Common myeloid progenitor, CD34-positive (primary cell): ENCODE data around the gene AVPR2.
A peak's percentile ranks its signal among the peaks of the same experiment; 100 is the strongest.

ENCODE experiments used
- CTCF ChIA-PET: fragments of 350-600 bp; sonication (Branson Sonifier 250); formaldehyde crosslinking; loops from one replicate; lab custom pipeline; 2021; ENCODE audit warnings: antibody characterized with exemption; lab: Charles Lee
- POLR2A ChIA-PET: fragments of 350-600 bp; sonication (Branson Sonifier 250); formaldehyde crosslinking; loops from one replicate; lab custom pipeline; 2021; ENCODE audit warnings: antibody characterized with exemption; lab: Charles Lee
- DNase-seq, 3 donors: peaks; one replicate each; pipeline versions ENCODE4 v3.0.0 to v3.0.0-alpha.2; 2013
- H3K27ac ChIP-seq, 2 experiments: 1 replicate in 1 of 2; 2 replicates in 1 of 2; pipeline ENCODE4 v1.7.0; 2013; ENCODE audit warnings: inconsistent platforms in 2 of 2, low read length in 2 of 2, mild to moderate bottlenecking in 2 of 2, low read depth in 1 of 2, moderate library complexity in 1 of 2; ENCODE audit not compliant: severe bottlenecking in 2 of 2, insufficient read depth in 1 of 2, poor library complexity in 1 of 2
- H3K27me3 ChIP-seq, 5 experiments: replicated peaks in 2 of 5; 1 replicate in 3 of 5; 2 replicates in 2 of 5; pipeline versions ENCODE4 v1.6.1 to v1.7.0; 2013; ENCODE audit warnings: low read length in 4 of 5, mild to moderate bottlenecking in 2 of 5, moderate library complexity in 2 of 5, inconsistent platforms in 1 of 5; ENCODE audit not compliant: insufficient read depth in 5 of 5, control insufficient read depth in 4 of 5
- H3K36me3 ChIP-seq, 4 experiments: 1 replicate in 2 of 4; 2 replicates in 2 of 4; pipeline versions ENCODE4 v1.6.1 to v1.7.0; 2013; ENCODE audit warnings: low read length in 3 of 4, control low read depth in 1 of 4, mild to moderate bottlenecking in 1 of 4; ENCODE audit not compliant: control insufficient read depth in 4 of 4, insufficient read depth in 4 of 4
- H3K4me1 ChIP-seq, 4 experiments: 1 replicate in 3 of 4; 2 replicates in 1 of 4; pipeline versions ENCODE4 v1.6.1 to v1.7.1; 2013; ENCODE audit warnings: low read length in 3 of 4, mild to moderate bottlenecking in 3 of 4, control low read depth in 1 of 4, inconsistent platforms in 1 of 4, moderate library complexity in 1 of 4; ENCODE audit not compliant: control insufficient read depth in 4 of 4, insufficient read depth in 4 of 4; ENCODE audit errors: control extremely low read depth in 1 of 4
- H3K4me3 ChIP-seq, 7 experiments: 1 replicate in 4 of 7; 2 replicates in 3 of 7; pipeline versions ENCODE4 v1.5.1 to v1.7.0; 2013; ENCODE audit warnings: mild to moderate bottlenecking in 7 of 7, low read length in 6 of 7, moderate library complexity in 6 of 7, inconsistent platforms in 2 of 7, low read depth in 2 of 7, control low read depth in 1 of 7; ENCODE audit not compliant: insufficient read depth in 4 of 7, control insufficient read depth in 1 of 7; ENCODE audit errors: extremely low read depth in 1 of 7
- H3K9me3 ChIP-seq, 5 experiments: 1 replicate in 4 of 5; 2 replicates in 1 of 5; pipeline versions ENCODE4 v1.6.1 to v1.7.1; 2013; ENCODE audit warnings: low read length in 4 of 5, mild to moderate bottlenecking in 2 of 5, inconsistent platforms in 1 of 5, low read depth in 1 of 5, moderate library complexity in 1 of 5; ENCODE audit not compliant: control insufficient read depth in 4 of 5, insufficient read depth in 2 of 5; ENCODE audit errors: control extremely low read depth in 1 of 5
- WGBS: methylation state at CpG from one replicate; pipeline ENCODE4 v1.1.5; 2013; ENCODE audit not compliant: insufficient coverage; 5-methylcytosine and 5-hydroxymethylcytosine counted together

The AVPR2 gene

GRCh38 chrX:153953892-153954557 is 49.6 kb downstream of the AVPR2 start:
- ChIA-PET CTCF (interaction anchor here (0.9 to 18.9 kb wide), 5 partner anchors 10 to 59 kb away, joined by 3 to 482 read pairs (median 5); partner anchors contain the start of genes ARHGAP4, NAA10 and RENBP), POLR2A (no interaction called here)
- Histone ChIP-seq H3K36me3 (peaks cover 8 to 99% (median 57%) of the 10 kb centered on the region in 4 experiments), H3K4me3 (no peak overlapping the region), H3K9me3 (no peaks in the 10 kb centered on the region), H3K27ac (no peak overlapping the region), H3K4me1 (peaks cover 0 to 17% (median 12%) of the 10 kb centered on the region in 4 experiments), H3K27me3 (peaks cover 0 to 7% (median 0%) of the 10 kb centered on the region in 5 experiments)
- peak in 2 of 3 donors; percentile 38 to 58 for DNase-seq
- 83% methylated on average over 28 of the region's 33 CpGs for WGBS

- Histone ChIP-seq H3K27ac (no peak overlapping the region), H3K4me1 (peaks cover 0 to 11% (median 6%) of the 10 kb centered on the region in 4 experiments), H3K4me3 (no peak overlapping the region), H3K9me3 (no peaks in the 10 kb centered on the region), H3K27me3 (peaks cover 0 to 7% (median 0%) of the 10 kb centered on the region in 5 experiments), H3K36me3 (peaks cover 10 to 99% (median 60%) of the 10 kb centered on the region in 4 experiments)
- DNase-seq: no peak
- CTCF ChIA-PET: interaction anchor here (0.5 to 1.8 kb wide), 2 partner anchors 14 to 38 kb away, joined by 3 to 6 read pairs; no protein-coding TSS in a partner anchor
- 97% methylated on average over 39 of the region's 44 CpGs for WGBS
- POLR2A ChIA-PET: interaction anchor here (0.7 kb wide), 1 partner anchor 32 kb away, joined by 5 read pairs; no protein-coding TSS in a partner anchor
Observed at GRCh38 chrX:153954558-153955227, 50.2 kb downstream of the AVPR2 start.

- Histone ChIP-seq H3K27ac (no peak overlapping the region), H3K9me3 (no peaks in the 10 kb centered on the region), H3K27me3 (peaks cover 0 to 7% (median 0%) of the 10 kb centered on the region in 5 experiments), H3K4me1 (peaks cover 0 to 5% (median under 1%) of the 10 kb centered on the region in 4 experiments), H3K36me3 (peaks cover 10 to 99% (median 58%) of the 10 kb centered on the region in 4 experiments), H3K4me3 (no peak overlapping the region)
- WGBS: 91% methylated on average over 12 of the region's 12 CpGs
- ChIA-PET CTCF (interaction anchor here (0.5 to 1.8 kb wide), 2 partner anchors 13 to 38 kb away, joined by 3 to 6 read pairs; no protein-coding TSS in a partner anchor), POLR2A (interaction anchor here (0.7 kb wide), 1 partner anchor 32 kb away, joined by 5 read pairs; no protein-coding TSS in a partner anchor)
- no peak for DNase-seq
Observed at GRCh38 chrX:153955228-153955732, 50.8 kb downstream of the AVPR2 start.

- no peak for DNase-seq
- H3K4me1 ChIP-seq: peaks cover 0 to 3% (median 0%) of the 10 kb centered on the region in 4 experiments
- no peak overlapping the region for H3K4me3 ChIP-seq
- H3K27ac ChIP-seq: no peak overlapping the region
- ChIA-PET POLR2A (no interaction called here), CTCF (interaction anchor here (0.8 to 1.8 kb wide), 2 partner anchors 12 to 31 kb away, joined by 5 to 6 read pairs; no protein-coding TSS in a partner anchor)
- 97% methylated on average over 33 of the region's 35 CpGs for WGBS
- H3K27me3 ChIP-seq: peaks cover 0 to 7% (median 0%) of the 10 kb centered on the region in 5 experiments
- no peaks in the 10 kb centered on the region for H3K9me3 ChIP-seq
- H3K36me3 ChIP-seq: peaks cover 10 to 99% (median 57%) of the 10 kb centered on the region in 4 experiments
Observed at GRCh38 chrX:153956044-153956907, 51.8 kb downstream of the AVPR2 start.
